Stimulated activated CD4-positive, alpha-beta T cell treated with anti-CD3 and anti-CD28 coated beads, Interleukin-2, amount 100 ng/mL, for 4 hours (primary cell): ENCODE results near the gene KHNYN.

ENCODE experiments used
- DNase-seq: peaks from one replicate; pipeline ENCODE4 v3.0.0-alpha.2; 2020; ENCODE audit warnings: low read depth

Gene KHNYN

GRCh38 chr14:24401810-24402702, 27.7 kb upstream of the KHNYN start:
- no peak for DNase-seq

GRCh38 chr14:24403294-24403998, 26.3 kb upstream of the KHNYN start:
- no peak for DNase-seq

GRCh38 chr14:24404814-24405213, 24.9 kb upstream of the KHNYN start:
- no peak for DNase-seq

GRCh38 chr14:24406416-24406815, 23.3 kb upstream of the KHNYN start:
- DNase-seq: no peak

GRCh38 chr14:24407608-24408325, 22.0 kb upstream of the KHNYN start:
- no peak for DNase-seq

GRCh38 chr14:24408764-24409163, 21.0 kb upstream of the KHNYN start:
- DNase-seq: no peak

GRCh38 chr14:24409192-24409591, 20.6 kb upstream of the KHNYN start:
- no peak for DNase-seq

GRCh38 chr14:24409956-24410355, 19.8 kb upstream of the KHNYN start:
- DNase-seq: no peak

GRCh38 chr14:24411443-24412389, 18.0 kb upstream of the KHNYN start:
- DNase-seq: no peak

- no peak for DNase-seq
Observed at GRCh38 chr14:24414077-24414476, 15.7 kb upstream of the KHNYN start.

- no peak for DNase-seq
Observed at GRCh38 chr14:24414732-24415420, 14.9 kb upstream of the KHNYN start.

- no peak for DNase-seq
Observed at GRCh38 chr14:24415421-24416253, 14.1 kb upstream of the KHNYN start.

GRCh38 chr14:24416254-24416931, 13.4 kb upstream of the KHNYN start:
- DNase-seq: no peak

GRCh38 chr14:24416932-24417619, 12.7 kb upstream of the KHNYN start:
- no peak for DNase-seq

- DNase-seq: no peak
Observed at GRCh38 chr14:24417832-24418491, 11.8 kb upstream of the KHNYN start.

- DNase-seq: no peak
Observed at GRCh38 chr14:24418492-24418873, 11.3 kb upstream of the KHNYN start.

GRCh38 chr14:24422261-24422660, 7.5 kb upstream of the KHNYN start:
- no peak for DNase-seq
